Ishikawa (cell line): ENCODE results near the gene SLC47A1.

ENCODE experiments used
- CEBPB ChIP-seq: IDR thresholded peaks from 2 replicates; pipeline ENCODE4 v1.6.1; 2012
- CREB1 ChIP-seq: IDR thresholded peaks from 2 replicates; pipeline ENCODE4 v1.6.1; 2012; ENCODE audit warnings: low read depth
- EGR1 ChIP-seq: IDR thresholded peaks from 2 replicates; pipeline ENCODE4 v1.6.1; 2012
- EP300 ChIP-seq: IDR thresholded peaks from 2 replicates; pipeline ENCODE4 v1.6.1; 2012; ENCODE audit warnings: borderline replicate concordance
- FOXM1 ChIP-seq: IDR thresholded peaks from 2 replicates; pipeline ENCODE4 v1.6.1; 2012; ENCODE audit warnings: low read depth, borderline replicate concordance
- MAX ChIP-seq: IDR thresholded peaks from 2 replicates; pipeline ENCODE4 v1.6.1; 2012
- NFIC ChIP-seq: IDR thresholded peaks from 2 replicates; pipeline ENCODE4 v1.6.1; 2012
- RAD21 ChIP-seq: IDR thresholded peaks from 2 replicates; pipeline ENCODE4 v1.6.1; 2012; ENCODE audit warnings: low read depth
- REST ChIP-seq: IDR thresholded peaks from 2 replicates; pipeline ENCODE4 v1.6.1; 2012; ENCODE audit warnings: low read depth, mild to moderate bottlenecking
- TAF1 ChIP-seq: IDR thresholded peaks from 2 replicates; pipeline ENCODE4 v1.6.1; 2012; ENCODE audit warnings: low read depth, mild to moderate bottlenecking
- TCF12 ChIP-seq: IDR thresholded peaks from 2 replicates; pipeline ENCODE4 v1.6.1; 2012; ENCODE audit warnings: low read depth
- TEAD4 ChIP-seq: IDR thresholded peaks from 2 replicates; pipeline ENCODE4 v1.6.1; 2012
- USF1 ChIP-seq: IDR thresholded peaks from 2 replicates; pipeline ENCODE4 v1.6.1; 2012
- YY1 ChIP-seq: IDR thresholded peaks from 2 replicates; pipeline ENCODE4 v1.6.1; 2012; ENCODE audit warnings: low read depth
- ZBTB7A ChIP-seq: IDR thresholded peaks from 2 replicates; pipeline ENCODE4 v1.6.1; 2012; ENCODE audit warnings: low read depth

The SLC47A1 gene

GRCh38 chr17:19533718-19534561, at the start of gene SLC47A1:
Gene SLC47A1 (plus strand): TSS chr17:19533854. CDS start chr17:19533940, 86 bp downstream.
- TF ChIP-seq NFIC (no peak), FOXM1 (no peak), YY1 (no peak), EP300 (no peak), TCF12 (no peak), REST (no peak), TEAD4 (no peak), EGR1 (no peak), TAF1 (no peak), MAX (peak; percentile 60; the same call in 1 of the 2 replicates), RAD21 (no peak), CREB1 (no peak), ZBTB7A (no peak), USF1 (peak; percentile 9; the same call in 1 of the 2 replicates)

- no peak for TF ChIP-seq TCF12
- no peak for TF ChIP-seq RAD21
- TF ChIP-seq TAF1: no peak
These were observed 47.8 kb upstream of the SLC47A1 start for GRCh38 chr17:19485800-19486340.

GRCh38 chr17:19486351-19487023, 47.2 kb upstream of the SLC47A1 start:
- TF ChIP-seq TEAD4 (no peak), TAF1 (no peak), EGR1 (no peak), USF1 (no peak), CEBPB (no peak), MAX (no peak), YY1 (no peak), ZBTB7A (no peak), NFIC (no peak), REST (no peak), TCF12 (no peak), RAD21 (no peak), EP300 (no peak), FOXM1 (no peak)

GRCh38 chr17:19487024-19487600, 46.5 kb upstream of the SLC47A1 start:
- TF ChIP-seq YY1: no peak
- TF ChIP-seq TCF12: no peak
- TF ChIP-seq NFIC: no peak
- no peak for TF ChIP-seq CREB1
- TF ChIP-seq FOXM1: no peak
- TF ChIP-seq TAF1: no peak
- TF ChIP-seq RAD21: no peak
- TF ChIP-seq MAX: no peak
- TF ChIP-seq ZBTB7A: no peak
- no peak for TF ChIP-seq TEAD4
- no peak for TF ChIP-seq USF1
- no peak for TF ChIP-seq REST
- no peak for TF ChIP-seq CEBPB
- no peak for TF ChIP-seq EP300
- no peak for TF ChIP-seq EGR1
